Measurements from ENCODE around the gene NECAB2. TPM values are rescaled to one million over a fixed set of nuclear protein-coding genes. Genes with fewer than 3 reads are reported as not detected.

Gene NECAB2
- total RNA-seq, result under 0.01 and 0.17 TPM in 2 replicates
- 0.03 and 0.41 TPM in 2 replicates for polyA plus RNA-seq
- 0.44 and 0.60 TPM in 2 replicates for polyA plus RNA-seq (2012)
- polyA minus RNA-seq (ENCODE audit: low replicate concordance), result not detected in 2 replicates

- Histone ChIP-seq H3K27ac (ENCODE audit: insufficient read depth, low read length) (no peak within 1 kb of the TSS), H3K79me2 (ENCODE audit: control insufficient read depth, insufficient read depth, low read length) (no peaks in the 10 kb centered on the region), H3K9me3 (ENCODE audit: control insufficient read depth, insufficient read depth, low read depth, low read length) (no peaks in the 10 kb centered on the region), H4K20me1 (ENCODE audit: control insufficient read depth, extremely low read depth, insufficient read depth, low read length) (no peaks in the 10 kb centered on the region), H3K9ac (ENCODE audit: insufficient read depth, low read length) (no peak within 1 kb of the TSS), H3K27me3 (ENCODE audit: control insufficient read depth, insufficient read depth, low read length) (peaks cover 4% of the 10 kb centered on the region), H3K36me3 (ENCODE audit: control insufficient read depth, insufficient read depth, low read length) (peaks cover 4% of the 10 kb centered on the region), H3K4me1 (ENCODE audit: control insufficient read depth, extremely low read depth, insufficient read depth, low read length) (no peaks in the 10 kb centered on the region), H2AFZ (ENCODE audit: low read length) (no peak within 1 kb of the TSS), H3K4me3 (replicated peaks in 1 of 4; ENCODE audit: control extremely low read depth in 1 of 4, insufficient read depth in 1 of 4, low read depth in 3 of 4, low read length in 4 of 4) (peak within 1 kb of the TSS in 1 of 4 experiments; percentile 27), H3K4me2 (ENCODE audit: extremely low read depth, insufficient read depth, low read length) (no peak within 1 kb of the TSS)
- DNase-seq (ENCODE audit: low read depth in 2 of 2), result peak in 1 of 2 donors; percentile 20
- TF ChIP-seq EZH2 (IDR thresholded peaks at IDR 0.05; ENCODE audit: low read length, missing control alignments) (no peak), CTCF (conservative IDR thresholded peaks at IDR 0.05 in 1 of 2, IDR thresholded peaks at IDR 0.05 in 1 of 2; ENCODE audit: low read depth in 1 of 2, low read length in 2 of 2) (peak; percentile 30 to 40)
These were observed at the start of gene NECAB2 for GRCh38 chr16:83967838-83968305. NECAB2 (plus strand) TSS chr16:83968244; CDS start chr16:83968649, 405 bp downstream.

DNA sequence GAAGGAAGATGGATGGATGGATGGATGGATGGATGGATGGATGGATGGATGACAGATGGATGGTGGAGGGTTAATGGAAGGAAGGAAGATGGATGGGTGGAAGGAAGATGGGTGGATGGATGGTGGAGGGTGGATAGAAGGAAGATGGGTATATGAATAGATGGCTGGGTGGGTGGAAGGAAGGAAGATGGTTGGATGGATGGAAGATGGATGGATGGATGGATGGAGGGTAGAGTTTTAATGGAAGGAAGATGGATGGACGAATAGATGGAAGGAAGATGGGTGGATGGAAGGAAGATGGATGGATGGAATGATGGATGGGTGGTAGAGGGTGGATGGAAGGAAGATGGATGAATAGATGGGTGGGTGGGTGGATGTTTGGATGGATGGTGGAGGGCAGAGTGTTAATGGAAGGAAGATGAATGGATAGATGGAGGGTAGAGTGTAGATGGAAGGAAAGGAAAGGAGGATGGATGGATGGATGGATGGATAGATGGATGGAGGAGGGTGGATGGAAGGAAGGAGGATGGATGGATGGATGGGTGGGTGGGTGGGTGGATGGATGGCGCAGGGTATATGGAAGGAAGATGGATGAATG is 47.1 kb upstream of the NECAB2 start:
- H3K4me3 ChIP-seq (replicated peaks in 1 of 4; ENCODE audit: control extremely low read depth in 1 of 4, insufficient read depth in 1 of 4, low read depth in 3 of 4, low read length in 4 of 4), result no peak overlapping the region
- no peak overlapping the region for H3K4me2 ChIP-seq (ENCODE audit: extremely low read depth, insufficient read depth, low read length)
- TF ChIP-seq EZH2 (IDR thresholded peaks at IDR 0.05; ENCODE audit: low read length, missing control alignments), result no peak
- TF ChIP-seq CTCF (conservative IDR thresholded peaks at IDR 0.05 in 1 of 2, IDR thresholded peaks at IDR 0.05 in 1 of 2; ENCODE audit: low read depth in 1 of 2, low read length in 2 of 2), result no peak
- H3K27ac ChIP-seq (ENCODE audit: insufficient read depth, low read length), result no peak overlapping the region
- H4K20me1 ChIP-seq (ENCODE audit: control insufficient read depth, extremely low read depth, insufficient read depth, low read length), result no peaks in the 10 kb centered on the region
- no peak overlapping the region for H3K9ac ChIP-seq (ENCODE audit: insufficient read depth, low read length)
- peaks cover 3% of the 10 kb centered on the region for H3K36me3 ChIP-seq (ENCODE audit: control insufficient read depth, insufficient read depth, low read length)
- H3K4me1 ChIP-seq (ENCODE audit: control insufficient read depth, extremely low read depth, insufficient read depth, low read length), result no peaks in the 10 kb centered on the region
- no peak overlapping the region for H2AFZ ChIP-seq (ENCODE audit: low read length)
- H3K9me3 ChIP-seq (ENCODE audit: control insufficient read depth, insufficient read depth, low read depth, low read length), result no peaks in the 10 kb centered on the region
- H3K79me2 ChIP-seq (ENCODE audit: control insufficient read depth, insufficient read depth, low read length), result no peaks in the 10 kb centered on the region
- H3K27me3 ChIP-seq (ENCODE audit: control insufficient read depth, insufficient read depth, low read length), result no peaks in the 10 kb centered on the region
- no peak for DNase-seq (ENCODE audit: low read depth in 2 of 2)

- no peaks in the 10 kb centered on the region for H3K27me3 ChIP-seq (ENCODE audit: control insufficient read depth, insufficient read depth, low read length)
- H3K9me3 ChIP-seq (ENCODE audit: control insufficient read depth, insufficient read depth, low read depth, low read length), result no peaks in the 10 kb centered on the region
- no peak overlapping the region for H3K27ac ChIP-seq (ENCODE audit: insufficient read depth, low read length)
- H4K20me1 ChIP-seq (ENCODE audit: control insufficient read depth, extremely low read depth, insufficient read depth, low read length), result no peaks in the 10 kb centered on the region
- H3K4me2 ChIP-seq (ENCODE audit: extremely low read depth, insufficient read depth, low read length), result no peak overlapping the region
- H3K4me3 ChIP-seq (replicated peaks in 1 of 4; ENCODE audit: control extremely low read depth in 1 of 4, insufficient read depth in 1 of 4, low read depth in 3 of 4, low read length in 4 of 4), result no peak overlapping the region
- no peak for DNase-seq (ENCODE audit: low read depth in 2 of 2)
- no peak for TF ChIP-seq EZH2 (IDR thresholded peaks at IDR 0.05; ENCODE audit: low read length, missing control alignments)
- no peak for TF ChIP-seq CTCF (conservative IDR thresholded peaks at IDR 0.05 in 1 of 2, IDR thresholded peaks at IDR 0.05 in 1 of 2; ENCODE audit: low read depth in 1 of 2, low read length in 2 of 2)
- no peak overlapping the region for H3K9ac ChIP-seq (ENCODE audit: insufficient read depth, low read length)
- H3K36me3 ChIP-seq (ENCODE audit: control insufficient read depth, insufficient read depth, low read length), result peaks cover 3% of the 10 kb centered on the region
- H3K79me2 ChIP-seq (ENCODE audit: control insufficient read depth, insufficient read depth, low read length), result no peaks in the 10 kb centered on the region
- H2AFZ ChIP-seq (ENCODE audit: low read length), result no peak overlapping the region
- peaks cover 8% of the 10 kb centered on the region for H3K4me1 ChIP-seq (ENCODE audit: control insufficient read depth, extremely low read depth, insufficient read depth, low read length)
These were observed 44.3 kb upstream of the NECAB2 start for GRCh38 chr16:83923581-83924365.

Measured in fibroblast of lung (primary cell).